Keratinocyte (primary cell): ENCODE data around the gene CLEC16A. TPM values are rescaled to one million over a fixed set of nuclear protein-coding genes. Genes with fewer than 3 reads are reported as not detected.

ENCODE experiments used
- DNase-seq: peaks from one replicate; pipeline ENCODE4 v3.0.0-alpha.2; 2011; ENCODE audit warnings: low read depth, missing footprints, low spot score
- FAIRE-seq: peaks from 2 replicates; lab custom pipeline; 2011; peaks lifted over from hg19 to GRCh38; lab: Jason Lieb, UNC
- H2AFZ ChIP-seq: 2 replicates; pipeline ENCODE4 v1.6.0; 2012; ENCODE audit warnings: low read length, control low read depth, inconsistent platforms; ENCODE audit not compliant: control insufficient read depth
- H3K27ac ChIP-seq: 2 replicates; pipeline ENCODE4 v1.5.1; 2011; ENCODE audit warnings: low read length; ENCODE audit not compliant: control insufficient read depth, insufficient read depth
- H3K27me3 ChIP-seq: 3 replicates; pipeline ENCODE4 v1.6.0; 2011; ENCODE audit warnings: low read length; ENCODE audit not compliant: control insufficient read depth, insufficient read depth; ENCODE audit errors: extremely low read depth
- H3K36me3 ChIP-seq, 2 experiments: 2 replicates in 1 of 2; 3 replicates in 1 of 2; pipeline ENCODE4 v1.5.1; 2011; ENCODE audit warnings: low read length in 2 of 2, mild to moderate bottlenecking in 1 of 2; ENCODE audit not compliant: control insufficient read depth in 2 of 2, insufficient read depth in 2 of 2; ENCODE audit errors: extremely low read depth in 1 of 2
- H3K4me1 ChIP-seq: 3 replicates; pipeline ENCODE4 v1.5.1; 2011; ENCODE audit warnings: low read length; ENCODE audit not compliant: control insufficient read depth, insufficient read depth; ENCODE audit errors: extremely low read depth
- H3K4me2 ChIP-seq: 3 replicates; pipeline ENCODE4 v1.6.0; 2011; ENCODE audit warnings: low read depth, low read length; ENCODE audit not compliant: control insufficient read depth, insufficient read depth; ENCODE audit errors: extremely low read depth
- H3K4me3 ChIP-seq, 3 experiments: fragments of 200-600 bp in 1 of 3; sonication (generic) in 1 of 3; 2 replicates in 2 of 3; 3 replicates in 1 of 3; pipeline ENCODE4 v1.5.1; 2011 to 2016; ENCODE audit warnings: low read length in 3 of 3, mild to moderate bottlenecking in 3 of 3, control low read depth in 2 of 3, inconsistent platforms in 1 of 3, low read depth in 1 of 3, mixed read lengths in 1 of 3, mixed run types in 1 of 3, moderate library complexity in 1 of 3; ENCODE audit not compliant: control insufficient read depth in 2 of 3, insufficient read depth in 2 of 3; ENCODE audit errors: extremely low read depth in 1 of 3
- H3K79me2 ChIP-seq: 2 replicates; pipeline ENCODE4 v1.6.0; 2012; ENCODE audit warnings: low read length; ENCODE audit not compliant: control insufficient read depth, insufficient read depth
- H3K9ac ChIP-seq: 3 replicates; pipeline ENCODE4 v1.6.0; 2011; ENCODE audit warnings: low read length; ENCODE audit not compliant: control insufficient read depth, insufficient read depth; ENCODE audit errors: extremely low read depth
- H3K9me1 ChIP-seq: 3 replicates; pipeline ENCODE4 v1.6.0; 2011; ENCODE audit warnings: low read length; ENCODE audit not compliant: control insufficient read depth, insufficient read depth; ENCODE audit errors: extremely low read depth
- H3K9me3 ChIP-seq: 2 replicates; pipeline ENCODE4 v1.5.1; 2012; ENCODE audit warnings: low read depth, low read length; ENCODE audit not compliant: control insufficient read depth
- H4K20me1 ChIP-seq: 3 replicates; pipeline ENCODE4 v1.6.0; 2011; ENCODE audit warnings: low read length; ENCODE audit not compliant: control insufficient read depth, insufficient read depth; ENCODE audit errors: extremely low read depth
- CTCF ChIP-seq, 3 experiments: IDR thresholded peaks in 1 of 3; conservative IDR thresholded peaks in 1 of 3; optimal IDR thresholded peaks in 1 of 3; 2 replicates in 2 of 3; 3 replicates in 1 of 3; pipeline versions ENCODE3 to v1.5.1; 2011; ENCODE audit warnings: low read length in 3 of 3, mild to moderate bottlenecking in 3 of 3, moderate library complexity in 2 of 3, control low read depth in 1 of 3, inconsistent platforms in 1 of 3; ENCODE audit not compliant: insufficient read depth in 2 of 3; ENCODE audit errors: extremely low read depth in 1 of 3
- EZH2 ChIP-seq: IDR thresholded peaks from one replicate; pipeline ENCODE4 v1.6.1; 2012; ENCODE audit warnings: inconsistent platforms, mild to moderate bottlenecking, low read length, moderate library complexity
- dilution Hi-C: fragments of 300-500 bp; cut with MboI; formaldehyde crosslinking; loops from one replicate; pipeline ENCODE4 v1.7.0; 2020; ENCODE audit warnings: low sequenced_read_pairs; ENCODE audit not compliant: extremely low pct_ligation_motif_present
- polyA plus RNA-seq, 5 experiments: library from polyadenylated mRNA; depleted of rRNA in 3 of 5; stranded (reverse) in 3 of 5; stranded (forward) in 1 of 5; unstranded in 1 of 5; fragments of >200 nt; gene quantifications; 1 replicate in 1 of 5; 2 replicates in 3 of 5; 3 replicates in 1 of 5; pipeline versions ENCODE4 v1.2.1 to v1.2.3, GENCODE V29; 2011 to 2012; ENCODE audit warnings: missing spikeins in 2 of 5, low read depth in 1 of 5, low replicate concordance in 1 of 5

Gene CLEC16A
- polyA plus RNA-seq, 1 donor (not counting 4 experiments of a cell fraction or from before 2014, with no cell fraction given): 9.5 TPM

DNA sequence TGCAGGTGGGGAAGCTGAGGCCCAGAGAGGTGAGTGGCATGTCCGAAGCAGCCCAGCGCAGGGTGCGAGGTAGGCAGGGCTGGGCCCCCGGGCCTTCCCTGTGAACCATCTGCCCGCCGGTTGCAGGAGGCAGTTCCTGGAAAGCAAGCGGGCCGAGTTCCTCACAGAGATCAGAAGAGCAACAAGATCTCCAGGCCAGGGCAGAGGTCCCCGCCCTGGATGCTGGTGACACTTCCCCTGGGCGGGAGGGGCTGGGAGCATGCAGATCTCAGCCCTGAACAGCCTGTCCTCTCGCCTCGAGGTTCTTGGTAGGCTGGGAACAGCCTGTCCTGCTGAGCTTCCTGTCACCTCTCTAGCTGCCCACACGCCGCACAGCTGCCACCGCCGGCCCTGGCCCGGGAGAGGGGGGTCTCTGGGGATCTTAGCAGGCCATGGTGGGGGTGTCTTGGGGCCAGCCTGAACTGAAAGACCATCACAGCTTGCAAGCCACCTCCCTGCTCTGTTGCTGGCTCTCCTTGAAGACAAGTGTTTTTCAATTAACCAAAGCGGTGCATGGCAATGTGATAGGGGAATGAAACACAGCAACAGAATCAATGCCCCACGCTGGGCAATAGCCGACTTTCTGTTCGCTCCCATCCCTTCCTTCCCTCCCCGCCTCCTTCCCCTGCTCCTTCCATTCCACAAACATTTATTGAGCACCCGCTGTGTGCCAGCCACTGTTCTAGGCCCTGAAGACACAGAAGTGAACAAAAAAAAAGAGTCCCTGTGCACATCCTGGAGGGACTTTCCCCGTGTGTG, 279.9 kb downstream of the CLEC16A start:
- H4K20me1 ChIP-seq: no peaks in the 10 kb centered on the region
- H3K9me1 ChIP-seq: no peaks in the 10 kb centered on the region
- no peak for TF ChIP-seq CTCF (optimal IDR thresholded peaks at IDR 0.05 in 1 of 3, IDR thresholded peaks at IDR 0.05 in 1 of 3, conservative IDR thresholded peaks at IDR 0.05 in 1 of 3; ENCODE audit: extremely low read depth in 1 of 3, insufficient read depth in 2 of 3, low read length in 3 of 3)
- no peak for TF ChIP-seq EZH2
- no peaks in the 10 kb centered on the region for H3K9me3 ChIP-seq
- H3K9ac ChIP-seq: no peak overlapping the region
- DNase-seq: no peak
- no peaks in the 10 kb centered on the region for H3K27me3 ChIP-seq
- H3K4me3 ChIP-seq: no peak overlapping the region
- no peaks in the 10 kb centered on the region for H3K79me2 ChIP-seq
- no peak for FAIRE-seq
- dilution Hi-C loops: no loop called here
- H3K4me2 ChIP-seq: no peak overlapping the region
- no peaks in the 10 kb centered on the region for H3K36me3 ChIP-seq
- no peak overlapping the region for H3K27ac ChIP-seq
- no peaks in the 10 kb centered on the region for H3K4me1 ChIP-seq
- H2AFZ ChIP-seq: no peak overlapping the region

DNA sequence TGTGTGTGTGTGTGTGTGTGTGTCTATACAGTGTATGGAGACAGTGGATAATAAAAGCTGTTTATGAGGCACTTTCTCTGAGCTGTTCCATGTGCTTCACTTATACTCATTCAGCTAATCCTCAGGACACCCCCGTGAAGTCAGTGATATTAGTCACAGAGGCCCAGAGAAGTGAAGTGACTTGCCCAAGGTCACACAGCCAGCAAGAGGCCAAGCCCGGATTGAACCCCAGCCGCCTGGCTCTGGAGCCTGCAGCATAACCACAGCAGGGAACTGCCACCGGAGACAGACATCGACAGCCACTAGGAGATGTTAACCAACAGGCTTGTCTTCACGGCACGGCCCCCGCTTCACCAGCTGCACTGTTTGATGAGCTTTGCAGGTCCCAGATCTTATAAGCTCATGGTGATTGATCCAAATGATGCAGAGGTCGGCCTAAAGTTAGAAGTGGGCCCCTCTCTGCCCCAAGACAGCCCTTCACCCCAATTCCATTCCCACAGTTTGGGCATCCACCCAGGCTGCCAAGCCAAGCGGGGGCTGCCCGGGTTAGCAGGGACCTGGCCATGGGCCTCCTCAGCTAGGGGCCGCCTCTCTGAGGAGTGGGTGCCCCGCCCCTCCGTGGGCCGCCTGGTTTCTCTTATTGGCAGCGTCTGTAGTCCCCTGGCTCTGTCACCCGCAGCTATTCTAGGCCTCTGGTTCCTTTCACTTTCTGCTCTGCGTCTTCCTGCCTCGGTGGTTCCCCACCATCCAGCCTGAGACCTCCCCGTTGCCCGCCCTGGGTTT, 280.7 kb downstream of the CLEC16A start:
- TF ChIP-seq CTCF (optimal IDR thresholded peaks at IDR 0.05 in 1 of 3, IDR thresholded peaks at IDR 0.05 in 1 of 3, conservative IDR thresholded peaks at IDR 0.05 in 1 of 3; ENCODE audit: extremely low read depth in 1 of 3, insufficient read depth in 2 of 3, low read length in 3 of 3) (no peak), EZH2 (no peak)
- dilution Hi-C loops: no loop called here
- FAIRE-seq (no peak), DNase-seq (no peak)
- Histone ChIP-seq H3K36me3 (no peaks in the 10 kb centered on the region), H3K9ac (no peak overlapping the region), H3K9me3 (no peaks in the 10 kb centered on the region), H3K79me2 (no peaks in the 10 kb centered on the region), H3K9me1 (no peaks in the 10 kb centered on the region), H3K27ac (no peak overlapping the region), H3K4me1 (no peaks in the 10 kb centered on the region), H2AFZ (no peak overlapping the region), H3K4me3 (no peak overlapping the region), H3K27me3 (no peaks in the 10 kb centered on the region), H4K20me1 (no peaks in the 10 kb centered on the region), H3K4me2 (no peak overlapping the region)
